Astrocyte of the cerebellum (primary cell): Measurements from ENCODE around the gene PRR33.
"Not testable (repeated sequence)": the region's sequence is repeated elsewhere in the genome, so short reads cannot be mapped to it uniquely, and the experiment has no call there.

Source experiments
- DNase-seq: peaks from one replicate; pipeline ENCODE4 v3.0.0-alpha.2; 2011; ENCODE audit warnings: low read depth
- H3K4me3 ChIP-seq: 2 replicates; pipeline ENCODE4 v1.5.1; 2011; ENCODE audit warnings: mild to moderate bottlenecking, low read depth, low read length, moderate library complexity
- in situ Hi-C: cut with HindIII; loops from 2 replicates; pipeline ENCODE4 v1.10.0; 2017; ENCODE audit warnings: low sequenced_read_pairs
- TF ChIP-seq, protein P1 (sequence below): IDR thresholded peaks from 2 replicates; pipeline ENCODE4 v1.5.1; 2012; ENCODE audit warnings: low read length, low read depth, moderate library complexity, mild to moderate bottlenecking; ENCODE audit errors: missing control alignments

Gene PRR33

DNA sequence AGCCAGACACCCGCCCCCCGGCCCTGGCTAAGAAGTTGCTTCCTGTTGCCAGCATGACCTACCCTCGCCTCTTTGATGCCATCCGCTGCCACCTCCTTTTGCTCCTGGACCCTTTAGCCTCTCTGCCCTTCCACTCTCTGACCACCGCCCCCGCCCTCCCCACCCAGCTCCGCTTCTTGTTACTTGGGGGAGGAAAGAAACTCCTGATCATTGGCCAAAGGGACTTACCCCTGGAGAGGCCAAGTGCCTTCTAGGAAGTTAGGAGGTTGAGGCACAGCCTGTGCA, at the start of gene PRR33:
PRR33 (minus strand) TSS at position 65 of the 285 bp plus-strand sequence. CDS start 1,311 bp downstream, outside the sequence.
- no peak within 1 kb of the TSS for H3K4me3 ChIP-seq
- in situ Hi-C loops, result loop anchor here (10.0 kb wide), 1 partner anchor 207 kb away; no protein-coding TSS in a partner anchor
- TF ChIP-seq, protein P1, sequence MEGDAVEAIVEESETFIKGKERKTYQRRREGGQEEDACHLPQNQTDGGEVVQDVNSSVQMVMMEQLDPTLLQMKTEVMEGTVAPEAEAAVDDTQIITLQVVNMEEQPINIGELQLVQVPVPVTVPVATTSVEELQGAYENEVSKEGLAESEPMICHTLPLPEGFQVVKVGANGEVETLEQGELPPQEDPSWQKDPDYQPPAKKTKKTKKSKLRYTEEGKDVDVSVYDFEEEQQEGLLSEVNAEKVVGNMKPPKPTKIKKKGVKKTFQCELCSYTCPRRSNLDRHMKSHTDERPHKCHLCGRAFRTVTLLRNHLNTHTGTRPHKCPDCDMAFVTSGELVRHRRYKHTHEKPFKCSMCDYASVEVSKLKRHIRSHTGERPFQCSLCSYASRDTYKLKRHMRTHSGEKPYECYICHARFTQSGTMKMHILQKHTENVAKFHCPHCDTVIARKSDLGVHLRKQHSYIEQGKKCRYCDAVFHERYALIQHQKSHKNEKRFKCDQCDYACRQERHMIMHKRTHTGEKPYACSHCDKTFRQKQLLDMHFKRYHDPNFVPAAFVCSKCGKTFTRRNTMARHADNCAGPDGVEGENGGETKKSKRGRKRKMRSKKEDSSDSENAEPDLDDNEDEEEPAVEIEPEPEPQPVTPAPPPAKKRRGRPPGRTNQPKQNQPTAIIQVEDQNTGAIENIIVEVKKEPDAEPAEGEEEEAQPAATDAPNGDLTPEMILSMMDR, result no peak
- DNase-seq, result no peak

DNA sequence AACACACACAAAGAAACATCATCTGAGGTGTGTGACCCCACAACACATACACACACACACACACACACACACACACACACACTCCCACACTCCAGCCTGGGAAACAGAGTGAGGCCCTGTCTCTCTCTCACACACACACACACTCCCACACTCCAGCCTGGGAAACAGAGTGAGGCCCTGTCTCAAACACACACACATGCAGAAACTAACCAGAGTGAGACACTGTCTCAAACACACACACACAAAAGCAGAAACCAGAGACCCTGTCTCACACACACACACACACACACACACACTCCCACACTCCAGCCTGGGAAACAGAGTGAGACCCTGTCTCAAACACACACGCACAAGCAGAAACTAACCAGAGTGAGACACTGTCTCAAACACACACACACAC, 48.1 kb upstream of the PRR33 start:
- H3K4me3 ChIP-seq, in situ Hi-C loops, DNase-seq: not testable (repeated sequence)

DNA sequence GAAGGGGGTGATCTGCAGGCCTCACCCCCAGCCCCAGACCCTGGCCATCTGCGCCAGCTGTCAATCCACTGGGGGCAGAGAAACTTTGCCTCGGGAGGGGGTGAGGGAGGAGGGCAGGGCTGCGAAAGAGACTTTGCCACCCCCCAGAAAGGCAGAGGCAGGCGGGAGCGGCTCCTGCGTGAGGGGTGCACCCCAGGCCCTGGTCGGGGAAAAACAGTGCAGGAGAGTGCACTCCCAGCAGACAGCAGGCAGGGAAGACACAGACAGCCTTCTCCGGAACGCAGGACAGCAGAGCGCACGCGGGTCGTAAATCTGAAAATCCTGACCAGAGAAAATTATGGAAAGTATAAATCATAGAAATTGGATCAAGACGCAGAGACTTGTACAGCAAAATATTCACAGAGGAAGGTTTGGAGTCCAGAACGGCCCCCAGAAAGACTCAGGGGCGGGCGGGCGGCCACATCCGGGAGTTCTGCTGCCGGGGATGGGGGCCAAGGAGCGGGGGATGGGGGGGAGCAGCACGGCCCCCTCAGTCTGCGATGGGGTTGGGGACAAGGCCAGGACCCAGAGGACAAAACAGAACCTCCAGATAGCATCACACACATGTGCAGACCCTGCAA, 47.4 kb upstream of the PRR33 start:
- H3K4me3 ChIP-seq, result no peak overlapping the region
- no peak for DNase-seq
- in situ Hi-C loops, result no loop called here
- TF ChIP-seq, protein P1, result no peak

DNA sequence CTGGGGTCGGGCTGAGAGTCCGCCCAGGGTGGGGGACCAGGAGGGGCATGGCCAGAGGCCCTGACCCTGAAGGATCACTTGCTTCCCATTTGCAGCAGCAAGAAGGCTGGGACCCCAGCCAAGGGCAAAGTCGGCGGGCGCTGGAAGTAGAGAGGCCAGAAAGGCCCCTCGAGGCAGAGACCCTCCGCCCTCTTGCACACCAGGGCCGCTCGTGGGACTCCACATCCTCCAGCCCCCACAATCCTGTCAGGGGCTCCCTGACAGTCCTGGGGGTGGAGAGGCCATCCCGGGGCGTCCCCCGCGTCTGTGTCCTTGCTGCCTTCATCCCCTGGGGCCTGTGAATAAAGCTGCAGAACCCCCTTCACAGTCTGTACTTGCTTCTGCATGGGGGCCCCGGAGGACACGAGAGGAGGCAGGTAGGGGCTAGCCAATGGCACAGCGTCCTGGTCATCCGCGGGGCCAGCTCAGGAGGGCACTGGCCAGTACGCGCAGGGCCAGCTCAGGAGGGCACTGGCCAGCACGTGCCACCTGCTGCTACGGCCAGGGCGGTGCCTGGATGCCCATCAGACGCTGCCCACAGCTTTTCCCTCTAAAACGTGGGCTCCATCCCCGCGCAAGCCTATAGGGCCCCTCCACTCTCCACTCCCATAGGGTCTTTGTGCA, 46.8 kb upstream of the PRR33 start:
- H3K4me3 ChIP-seq, result no peak overlapping the region
- DNase-seq, result no peak
- TF ChIP-seq, protein P1, result no peak
- in situ Hi-C loops, result no loop called here

DNA sequence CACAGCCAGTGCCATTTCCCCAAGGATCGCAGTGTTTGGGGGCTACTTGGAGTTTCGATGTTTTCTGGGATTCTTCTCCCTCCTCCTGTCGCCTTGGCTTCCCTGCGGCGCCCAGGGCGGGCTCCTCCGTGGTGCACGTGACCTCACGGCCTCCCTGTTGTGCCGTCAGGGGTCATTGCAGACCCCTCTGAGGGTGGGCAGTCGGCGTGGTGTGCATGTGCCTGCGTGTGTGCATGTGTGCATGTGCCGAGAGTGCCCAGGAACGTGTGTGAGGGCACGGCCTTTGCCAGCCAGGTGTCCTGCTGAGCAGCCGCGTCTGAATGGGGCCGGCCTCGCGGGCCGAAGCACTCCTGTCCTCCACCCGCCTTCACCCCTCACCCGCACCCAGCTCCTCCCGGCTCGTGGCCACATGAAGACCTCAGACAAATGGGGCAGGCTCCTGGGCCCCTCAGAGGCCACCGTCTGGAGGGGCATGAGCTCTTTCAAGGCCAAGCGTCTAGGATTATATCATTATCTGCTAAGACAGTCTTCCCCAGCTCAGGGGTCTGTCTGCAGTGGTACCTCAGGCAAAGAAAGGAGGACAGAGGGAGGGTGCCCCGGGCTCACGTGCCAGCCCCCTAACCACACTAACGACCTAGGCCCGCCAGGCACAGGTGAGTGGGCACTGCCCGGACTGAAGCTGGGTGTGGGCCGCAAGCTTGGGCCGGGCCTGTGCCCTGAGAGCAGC, 46.1 kb upstream of the PRR33 start:
- TF ChIP-seq, protein P1, result no peak
- H3K4me3 ChIP-seq, result no peak overlapping the region
- in situ Hi-C loops, result no loop called here
- DNase-seq, result no peak

DNA sequence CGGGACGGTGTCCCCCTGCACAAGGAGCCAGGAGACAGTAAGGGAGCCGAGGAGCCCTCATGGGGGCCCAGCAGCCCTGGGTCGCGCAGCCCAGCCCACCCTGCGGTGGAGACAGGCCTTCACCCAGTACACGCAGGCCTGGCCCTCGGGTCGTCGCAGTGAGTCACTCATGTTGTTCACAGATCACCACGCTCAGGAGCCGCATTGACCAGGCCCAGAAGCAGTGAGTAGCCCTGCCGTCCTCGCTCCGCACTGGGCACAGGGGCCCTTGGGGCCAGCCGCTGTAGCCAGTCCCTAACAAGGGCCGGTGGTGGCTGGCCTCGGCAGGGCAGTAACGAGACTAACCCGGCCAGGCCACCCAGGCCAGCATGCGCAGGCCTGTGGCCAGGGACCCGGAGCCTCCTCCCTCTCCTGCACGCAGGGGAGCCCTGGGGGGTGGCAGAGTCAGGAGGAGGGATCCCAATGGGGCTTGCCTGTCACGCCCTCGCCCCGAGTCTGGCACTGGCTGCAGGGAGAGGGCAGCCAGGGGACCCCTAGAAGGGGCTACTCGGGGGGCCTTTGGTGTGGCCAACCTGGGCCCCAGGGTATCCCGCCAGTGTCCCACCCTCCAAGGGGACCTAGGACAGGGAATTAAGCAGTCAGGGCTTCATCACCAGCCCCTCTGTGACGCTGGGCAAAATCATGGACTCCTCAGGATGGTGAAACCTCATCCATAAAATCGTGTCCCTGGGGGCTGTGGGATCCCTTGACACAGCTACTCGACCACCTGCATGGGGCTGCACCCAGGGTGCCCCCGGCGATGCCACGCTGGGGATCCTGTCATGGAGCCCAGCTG, 45.3 kb upstream of the PRR33 start:
- TF ChIP-seq, protein P1, result no peak
- no peak for DNase-seq
- no peak overlapping the region for H3K4me3 ChIP-seq
- in situ Hi-C loops, result no loop called here
